Measurements from ENCODE around the gene CDO1.

DNA sequence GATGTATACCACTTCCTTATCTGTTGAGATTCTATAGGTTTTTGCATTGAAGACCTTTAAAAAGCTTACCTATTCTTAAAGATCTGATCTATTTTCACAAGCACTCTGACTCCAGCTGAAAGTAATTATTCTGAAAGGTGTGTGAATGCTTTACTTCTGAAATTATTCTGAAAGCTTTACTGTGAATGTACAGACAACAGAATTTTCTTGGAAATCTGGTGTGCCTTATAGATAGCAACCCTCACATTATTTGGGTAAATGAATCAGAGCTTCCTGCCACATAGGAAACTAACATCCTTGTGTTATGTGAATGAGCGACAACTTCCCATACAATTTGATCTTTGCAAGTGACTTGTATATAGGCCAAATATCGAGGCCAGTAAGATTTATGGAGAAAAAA lies 6.5 kb downstream of the CDO1 start:
- TF ChIP-seq, protein P1, sequence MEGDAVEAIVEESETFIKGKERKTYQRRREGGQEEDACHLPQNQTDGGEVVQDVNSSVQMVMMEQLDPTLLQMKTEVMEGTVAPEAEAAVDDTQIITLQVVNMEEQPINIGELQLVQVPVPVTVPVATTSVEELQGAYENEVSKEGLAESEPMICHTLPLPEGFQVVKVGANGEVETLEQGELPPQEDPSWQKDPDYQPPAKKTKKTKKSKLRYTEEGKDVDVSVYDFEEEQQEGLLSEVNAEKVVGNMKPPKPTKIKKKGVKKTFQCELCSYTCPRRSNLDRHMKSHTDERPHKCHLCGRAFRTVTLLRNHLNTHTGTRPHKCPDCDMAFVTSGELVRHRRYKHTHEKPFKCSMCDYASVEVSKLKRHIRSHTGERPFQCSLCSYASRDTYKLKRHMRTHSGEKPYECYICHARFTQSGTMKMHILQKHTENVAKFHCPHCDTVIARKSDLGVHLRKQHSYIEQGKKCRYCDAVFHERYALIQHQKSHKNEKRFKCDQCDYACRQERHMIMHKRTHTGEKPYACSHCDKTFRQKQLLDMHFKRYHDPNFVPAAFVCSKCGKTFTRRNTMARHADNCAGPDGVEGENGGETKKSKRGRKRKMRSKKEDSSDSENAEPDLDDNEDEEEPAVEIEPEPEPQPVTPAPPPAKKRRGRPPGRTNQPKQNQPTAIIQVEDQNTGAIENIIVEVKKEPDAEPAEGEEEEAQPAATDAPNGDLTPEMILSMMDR (conservative IDR thresholded peaks at IDR 0.05 in 1 of 2, IDR thresholded peaks at IDR 0.05 in 1 of 2; ENCODE audit: extremely low read depth in 1 of 2, insufficient read depth in 1 of 2, low read depth in 1 of 2, low read length in 2 of 2), result no peak
- no peak for TF ChIP-seq EZH2 (IDR thresholded peaks at IDR 0.05; ENCODE audit: borderline replicate concordance, low read length)

All from mammary epithelial cell (primary cell).